HG03060 (cell line): ENCODE results near the gene OR6N1.

Experiments used
- ATAC-seq: cut with Tn5 transposase; IDR thresholded peaks from one replicate; pipeline ENCODE4 v1.9.1; 2021; ENCODE audit warnings: low read depth, moderate number of reproducible peaks; ENCODE audit not compliant: unreplicated experiment

OR6N1 gene

DNA sequence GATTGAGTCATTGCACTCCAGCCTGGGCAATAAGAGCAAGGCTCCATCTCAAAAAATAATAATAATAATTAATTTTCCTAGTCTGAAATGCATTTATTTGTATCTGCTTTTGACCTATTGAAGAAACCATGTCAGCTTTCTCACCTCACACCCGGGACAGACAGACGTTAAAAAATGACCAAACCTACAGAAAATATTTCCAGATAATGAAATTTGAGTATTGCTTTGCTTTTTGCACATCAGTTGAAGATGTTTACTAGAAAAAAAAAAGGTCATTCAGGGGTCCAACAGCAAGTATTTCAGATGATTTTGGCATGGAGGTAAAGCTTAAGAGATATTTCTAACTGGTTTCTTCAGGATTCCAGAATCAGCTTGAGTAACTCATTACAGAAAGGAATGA, 17.6 kb downstream of the OR6N1 start, which contains the start of gene OR6K6:
Gene OR6K6, plus strand, starts transcription at position 301 of the 400 bp plus-strand sequence. CDS start 168 bp downstream, outside the sequence.
- no peak for ATAC-seq

GRCh38 chr1:158752155-158752712, 19.8 kb downstream of the OR6N1 start:
- no peak for ATAC-seq

- no peak for ATAC-seq
Measured at GRCh38 chr1:158735848-158736247, 36.1 kb downstream of the OR6N1 start.

DNA sequence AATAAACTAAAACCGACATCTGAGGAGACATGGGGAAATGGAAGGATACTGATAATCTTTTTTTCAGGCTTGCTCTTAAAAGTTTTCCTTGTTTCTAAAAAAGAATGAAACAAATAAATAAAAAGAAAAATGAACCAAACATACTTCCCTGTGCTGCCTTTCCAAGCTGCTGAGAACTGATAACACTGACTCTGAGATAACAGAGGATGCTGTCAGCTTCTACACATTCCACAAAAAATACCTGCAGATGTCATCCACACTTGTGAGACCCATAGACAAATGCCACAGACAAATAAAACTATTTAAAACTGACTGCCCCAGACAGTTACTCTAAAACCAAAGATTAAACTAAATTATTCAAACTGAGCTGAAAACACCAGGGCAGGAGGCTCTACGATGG, 39.5 kb downstream of the OR6N1 start:
- ATAC-seq, result no peak

DNA sequence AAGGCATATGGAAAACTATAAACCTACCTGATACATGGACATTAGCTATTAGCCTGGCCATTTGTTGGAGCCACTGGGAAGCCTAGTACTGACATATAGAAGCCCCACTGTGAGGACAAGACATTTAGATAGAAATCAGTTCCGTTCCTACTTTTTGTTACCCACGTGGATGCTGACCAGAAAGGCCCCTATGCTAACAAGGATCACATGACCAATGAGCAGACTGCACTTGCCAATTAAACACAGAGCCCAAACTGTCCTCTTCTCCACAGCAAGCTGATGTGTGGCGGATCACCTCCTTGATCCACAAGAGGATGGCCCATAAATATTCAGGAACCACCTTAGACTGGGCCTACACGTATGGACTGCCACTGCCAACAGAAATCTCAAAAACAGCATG, 40.3 kb downstream of the OR6N1 start:
- no peak for ATAC-seq

DNA sequence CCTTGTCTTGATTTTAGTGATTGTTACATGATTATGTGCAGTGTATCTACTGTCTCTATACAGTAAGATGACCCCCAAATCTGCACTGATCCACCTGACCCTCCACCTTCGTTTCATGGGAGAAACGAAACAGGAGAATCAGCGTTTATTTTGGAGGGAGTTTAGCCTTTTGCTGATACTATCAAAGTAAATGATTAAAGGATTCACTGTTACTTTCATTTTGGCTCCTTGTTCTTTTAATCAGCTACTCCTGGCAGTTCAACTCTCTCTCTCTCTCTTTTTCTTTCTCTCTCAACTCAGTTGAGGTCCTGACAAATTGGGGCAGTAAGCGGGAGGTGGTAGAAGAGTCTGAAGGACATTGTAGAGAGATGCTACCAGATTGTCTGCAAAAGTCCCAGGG, 41.5 kb downstream of the OR6N1 start:
- no peak for ATAC-seq

GRCh38 chr1:158728510-158729225, 43.3 kb downstream of the OR6N1 start:
- ATAC-seq, result no peak

DNA sequence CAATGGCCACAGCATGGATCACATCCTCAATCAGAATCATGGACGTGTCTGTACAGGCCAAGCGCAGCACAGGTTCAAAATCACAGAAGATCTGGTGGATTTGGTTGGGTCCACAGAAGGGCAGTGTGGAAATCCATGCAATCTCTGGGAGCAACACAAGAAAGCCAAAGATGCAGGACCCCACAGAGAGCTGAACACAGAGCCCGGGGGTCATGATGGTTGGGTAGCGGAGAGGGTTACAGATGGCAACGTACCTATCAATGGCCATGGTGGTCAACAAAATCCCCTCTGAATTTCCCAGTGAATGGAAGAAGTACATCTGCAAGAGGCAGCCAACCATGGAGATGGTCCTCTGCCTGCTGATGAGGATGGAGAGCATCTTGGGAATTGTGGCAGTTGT, 47.6 kb downstream of the OR6N1 start:
- ATAC-seq, result no peak

DNA sequence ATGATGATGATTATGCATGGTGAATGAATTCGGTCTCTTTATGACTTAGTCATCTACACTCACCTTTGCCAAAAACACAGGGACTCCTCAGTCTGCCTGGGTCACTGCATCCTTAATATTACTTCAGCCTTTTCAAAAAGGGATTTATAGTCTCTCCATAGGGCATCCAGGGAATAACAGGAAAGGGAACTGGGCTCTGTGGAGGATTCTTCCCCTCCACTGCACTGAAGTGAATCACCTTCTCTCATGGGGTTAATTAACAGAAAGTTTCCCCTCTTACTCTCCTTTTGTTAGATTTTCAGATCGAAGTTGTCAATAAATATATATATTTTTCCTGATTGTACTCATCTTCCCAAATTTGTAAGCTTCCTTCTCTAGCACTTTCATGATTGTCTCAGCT, 51.4 kb downstream of the OR6N1 start, which contains the start of gene OR6K3:
Gene OR6K3, minus strand, starts transcription at position 101 of the 400 bp plus-strand sequence. CDS start 2,605 bp downstream, outside the sequence.
- no peak for ATAC-seq

GRCh38 chr1:158719664-158720063, 52.3 kb downstream of the OR6N1 start:
- no peak for ATAC-seq

DNA sequence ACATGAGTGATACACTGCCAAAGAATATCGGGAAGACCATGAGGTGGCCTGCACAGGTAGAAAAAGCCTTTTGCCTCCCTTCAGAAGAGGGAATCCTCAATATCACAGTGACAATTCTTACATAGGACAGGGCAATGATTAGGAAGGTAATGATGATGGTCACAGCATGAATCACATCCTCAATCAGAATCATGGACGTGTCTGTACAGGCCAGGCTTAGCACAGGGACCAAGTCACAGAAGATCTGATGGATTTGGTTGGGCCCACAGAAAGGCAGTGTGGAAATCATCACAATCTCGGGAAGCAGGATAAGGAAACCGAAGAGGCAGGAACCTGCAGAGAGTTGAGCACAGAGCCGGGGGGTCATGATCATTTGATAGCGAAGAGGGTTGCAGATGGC, 54.7 kb downstream of the OR6N1 start:
- no peak for ATAC-seq

DNA sequence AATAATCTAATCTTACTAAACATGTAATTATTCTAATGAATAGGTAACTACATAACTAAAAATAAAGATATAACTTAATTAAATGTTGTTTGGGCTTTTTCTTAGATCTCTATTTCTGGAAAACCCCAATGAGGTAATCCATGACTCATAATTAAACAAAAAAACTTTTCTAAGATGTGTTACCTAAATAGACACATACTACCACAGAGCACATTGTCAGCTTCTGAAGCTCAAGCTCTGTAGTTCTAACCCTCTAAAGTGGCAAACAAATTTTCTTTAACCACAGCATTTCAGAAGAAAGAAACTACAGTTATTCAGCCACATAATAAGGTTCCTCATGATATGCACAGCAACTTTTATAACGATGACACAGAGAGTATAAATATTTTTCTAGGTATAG, 55.7 kb downstream of the OR6N1 start:
- ATAC-seq, result no peak

DNA sequence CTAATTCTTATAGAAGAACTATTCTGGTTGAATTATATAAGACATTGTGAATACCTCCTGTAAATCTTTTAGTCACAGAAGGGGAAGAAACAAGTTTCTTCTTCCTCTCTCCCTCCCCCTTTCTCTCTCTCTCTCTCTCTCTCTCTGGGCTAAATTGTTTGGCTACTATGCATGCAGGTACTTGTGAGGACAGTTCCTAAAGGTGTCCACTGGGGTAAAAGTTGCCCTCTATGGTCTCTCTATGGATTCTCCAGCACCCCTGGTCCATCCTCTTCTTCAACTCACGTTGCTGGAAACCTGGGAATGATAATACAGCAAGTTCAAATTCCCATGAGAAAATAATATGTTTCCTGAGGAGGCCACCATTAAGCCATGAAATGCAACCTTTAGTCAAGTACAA, 57.2 kb downstream of the OR6N1 start:
- ATAC-seq, result no peak
